Measurements from ENCODE around the gene NRP2. TPM values are rescaled to one million over a fixed set of nuclear protein-coding genes. Genes with fewer than 3 reads are reported as not detected.

Gene NRP2
- total RNA-seq, 1 donor from 2014 or later: 3.9 TPM

GRCh38 chr2:205771666-205772065 lies 89.4 kb downstream of the NRP2 start:
- DNase-seq (ENCODE audit: low read depth): no peak

GRCh38 chr2:205772983-205773382 lies 90.7 kb downstream of the NRP2 start:
- DNase-seq (ENCODE audit: low read depth): no peak

GRCh38 chr2:205773989-205774388 lies 91.7 kb downstream of the NRP2 start:
- DNase-seq (ENCODE audit: low read depth): no peak

- DNase-seq (ENCODE audit: low read depth): no peak
These were observed 93.0 kb downstream of the NRP2 start for GRCh38 chr2:205775097-205775877.

DNA sequence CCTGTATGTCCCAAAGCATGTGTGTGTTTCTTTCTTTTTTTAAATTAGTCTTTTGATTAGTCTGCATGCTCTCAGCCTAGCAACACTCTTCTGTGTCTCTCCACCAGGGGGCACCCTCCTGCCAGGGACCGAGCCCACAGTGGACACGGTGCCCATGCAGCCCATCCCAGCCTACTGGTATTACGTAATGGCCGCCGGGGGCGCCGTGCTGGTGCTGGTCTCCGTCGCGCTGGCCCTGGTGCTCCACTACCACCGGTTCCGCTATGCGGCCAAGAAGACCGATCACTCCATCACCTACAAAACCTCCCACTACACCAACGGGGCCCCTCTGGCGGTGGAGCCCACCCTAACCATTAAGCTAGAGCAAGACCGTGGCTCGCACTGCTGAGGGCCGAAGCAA lies 93.8 kb downstream of the NRP2 start:
- peak; percentile 60 for DNase-seq (ENCODE audit: low read depth)

- DNase-seq (ENCODE audit: low read depth): no peak
These were observed 94.4 kb downstream of the NRP2 start for GRCh38 chr2:205776720-205777119.

DNA sequence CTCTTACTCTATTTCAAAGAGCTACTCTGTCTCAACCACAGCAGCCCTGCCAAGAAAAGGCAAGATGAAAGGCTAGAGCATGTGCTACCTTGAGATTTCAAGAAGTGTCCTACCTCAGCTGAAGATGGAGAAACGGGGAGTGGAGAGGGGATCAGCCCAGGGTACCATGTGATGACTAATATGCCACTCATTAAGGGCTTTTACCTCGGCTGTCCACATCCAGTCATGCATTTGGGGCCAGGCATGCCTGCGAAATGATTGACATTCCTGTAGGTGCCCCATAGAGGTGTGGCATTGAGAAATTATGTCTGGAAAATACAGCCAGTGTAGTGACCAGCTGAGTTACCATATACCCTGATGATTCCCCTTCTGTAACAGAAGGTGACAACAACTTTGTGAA lies 96.1 kb downstream of the NRP2 start:
- DNase-seq (ENCODE audit: low read depth): no peak

- no peak for DNase-seq (ENCODE audit: low read depth)
These were observed 98.3 kb downstream of the NRP2 start for GRCh38 chr2:205780645-205781044.

GRCh38 chr2:205781244-205781931 lies 99.1 kb downstream of the NRP2 start:
- no peak for DNase-seq (ENCODE audit: low read depth)

DNA sequence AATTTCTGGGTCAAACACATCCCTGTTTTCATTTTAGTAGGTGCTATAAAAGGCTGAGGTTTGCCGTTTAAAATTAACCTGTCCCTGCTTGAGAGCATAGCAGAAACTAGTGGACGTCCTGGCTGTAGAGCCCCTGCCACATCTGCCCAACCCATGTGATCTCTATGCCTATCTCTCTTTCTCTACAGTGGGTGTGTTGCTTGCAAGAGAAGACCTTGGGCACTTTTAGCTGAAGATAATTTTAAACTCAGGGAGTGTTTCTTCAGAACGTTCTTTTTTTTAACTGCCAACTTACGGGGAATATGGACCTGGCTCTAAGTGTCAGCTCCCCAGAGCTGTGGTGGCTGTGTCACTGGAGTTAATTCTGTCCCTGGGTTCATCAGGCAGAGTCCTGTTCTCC lies 100.6 kb downstream of the NRP2 start:
- no peak for DNase-seq (ENCODE audit: low read depth)

- no peak for DNase-seq (ENCODE audit: low read depth)
These were observed 101.7 kb downstream of the NRP2 start for GRCh38 chr2:205783872-205784499.

DNA sequence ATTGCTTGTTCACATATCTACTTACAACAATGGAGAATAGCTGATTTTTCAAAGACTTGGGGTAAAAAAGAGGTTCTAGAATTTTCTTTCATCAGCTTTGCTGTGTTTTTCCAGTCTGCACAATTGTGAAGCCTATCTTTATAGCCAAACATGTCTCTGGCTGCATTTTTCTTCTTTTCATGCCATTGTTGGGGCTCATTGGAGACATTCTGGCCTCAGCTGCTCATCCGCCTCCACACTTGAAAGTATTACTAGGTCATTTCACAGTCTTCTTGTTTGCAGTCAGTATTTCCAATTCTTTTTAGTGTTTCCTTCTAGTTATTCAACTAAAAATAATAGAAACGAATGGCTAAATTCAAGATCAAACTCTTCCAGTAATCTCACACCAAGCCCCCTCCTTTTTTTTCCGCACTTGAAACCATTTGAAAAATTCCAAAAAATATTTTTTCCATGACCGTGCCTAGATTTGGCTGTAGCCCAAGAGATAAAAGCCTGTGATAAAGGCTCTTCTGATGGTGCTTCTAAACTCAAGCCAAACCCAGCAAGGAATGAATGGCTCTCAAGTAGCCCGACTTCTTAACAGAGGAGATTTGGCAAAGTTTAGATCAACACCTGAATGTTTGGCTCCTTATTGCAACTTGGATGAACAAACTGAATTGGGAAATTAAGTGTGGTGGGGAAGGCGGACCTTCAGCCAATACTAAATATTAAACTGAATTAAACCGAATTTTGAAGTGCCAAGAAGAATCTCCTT lies 103.4 kb downstream of the NRP2 start:
- no peak for DNase-seq (ENCODE audit: low read depth)

- DNase-seq (ENCODE audit: low read depth): no peak
These were observed 104.7 kb downstream of the NRP2 start for GRCh38 chr2:205786976-205787375.

DNA sequence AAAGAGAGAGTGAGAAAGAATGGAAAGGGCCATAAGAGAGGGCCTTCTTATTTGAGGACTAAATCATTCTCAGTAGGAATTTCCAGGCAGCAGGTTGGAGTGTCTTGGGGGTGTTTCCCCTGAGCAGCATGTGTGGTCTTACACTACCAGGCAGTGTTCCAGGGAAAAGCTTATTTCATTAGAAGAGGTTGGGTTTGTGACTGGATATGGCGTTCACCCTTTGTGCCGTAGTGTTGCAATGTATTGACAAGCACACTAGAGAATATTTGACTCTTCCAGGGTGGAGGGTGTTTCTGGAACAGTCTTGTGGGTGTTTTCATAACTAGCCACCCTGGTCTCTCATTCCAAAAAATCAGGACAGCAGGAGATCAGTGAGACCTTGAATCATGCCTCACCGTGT lies 105.5 kb downstream of the NRP2 start:
- no peak for DNase-seq (ENCODE audit: low read depth)

DNA sequence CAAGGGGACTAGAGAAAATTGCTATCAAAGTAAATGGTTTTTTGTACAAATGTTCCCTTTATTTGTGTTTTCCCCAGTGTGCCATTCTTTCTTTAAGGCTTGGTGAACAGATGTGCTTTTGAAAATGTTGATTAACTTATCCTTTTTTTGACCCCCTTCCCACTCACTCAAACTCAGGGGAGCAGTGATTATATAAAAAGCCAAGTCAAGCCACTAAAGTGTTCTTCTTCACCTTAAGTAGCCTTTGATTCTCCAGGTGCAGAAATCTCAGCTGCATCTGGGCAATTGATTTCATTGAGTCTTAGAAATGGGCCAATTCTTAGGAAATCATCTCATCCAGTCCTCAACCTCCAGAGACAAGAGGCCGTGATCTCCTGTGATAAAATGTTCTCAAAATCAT lies 107.6 kb downstream of the NRP2 start:
- DNase-seq (ENCODE audit: low read depth): no peak

- no peak for DNase-seq (ENCODE audit: low read depth)
These were observed 110.6 kb downstream of the NRP2 start for GRCh38 chr2:205792908-205793307.

GRCh38 chr2:205796805-205797313 lies 114.6 kb downstream of the NRP2 start:
- no peak for DNase-seq (ENCODE audit: low read depth)

- DNase-seq (ENCODE audit: low read depth): no peak
These were observed 115.6 kb downstream of the NRP2 start for GRCh38 chr2:205797866-205798265.

DNA sequence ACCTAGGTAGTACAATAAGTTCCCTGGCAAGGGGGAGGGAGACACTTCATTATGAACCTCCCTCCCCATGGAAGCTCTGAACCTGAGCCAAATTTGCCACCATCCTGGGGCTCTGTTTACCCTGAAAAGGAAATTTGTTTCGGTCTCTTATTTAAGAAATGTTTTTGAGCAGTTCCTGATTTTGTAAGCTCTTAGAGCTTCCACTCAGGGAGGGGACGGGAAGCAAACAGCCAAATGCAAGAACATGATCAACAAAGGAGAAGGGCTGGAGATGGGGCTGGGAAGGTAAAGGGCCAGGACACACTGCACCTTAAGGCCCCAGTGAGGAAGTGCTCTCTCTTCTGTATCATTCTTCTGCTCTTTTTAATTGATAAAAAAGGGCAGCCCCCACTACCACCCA lies 117.9 kb downstream of the NRP2 start:
- no peak for DNase-seq (ENCODE audit: low read depth)

GRCh38 chr2:205800773-205801172 lies 118.5 kb downstream of the NRP2 start:
- DNase-seq (ENCODE audit: low read depth): no peak

- no peak for DNase-seq (ENCODE audit: low read depth)
These were observed 119.8 kb downstream of the NRP2 start for GRCh38 chr2:205802065-205802464.
